Measurements from ENCODE around the gene RAB3A.
A peak's percentile ranks its signal among the peaks of the same experiment; 100 is the strongest.

- TF ChIP-seq MAX (IDR thresholded peaks at IDR 0.05) (no peak), REST (IDR thresholded peaks at IDR 0.05; ENCODE audit: low read depth) (no peak), EP300 (IDR thresholded peaks at IDR 0.05; ENCODE audit: borderline replicate concordance) (no peak), CEBPB (IDR thresholded peaks at IDR 0.05) (no peak), USF1 (IDR thresholded peaks at IDR 0.05) (no peak), TAF1 (IDR thresholded peaks at IDR 0.05; ENCODE audit: low read depth) (no peak), RAD21 (IDR thresholded peaks at IDR 0.05; ENCODE audit: low read depth) (peak; percentile 60), EGR1 (IDR thresholded peaks at IDR 0.05) (no peak), YY1 (IDR thresholded peaks at IDR 0.05; ENCODE audit: low read depth) (no peak), TEAD4 (IDR thresholded peaks at IDR 0.05) (no peak), NFIC (IDR thresholded peaks at IDR 0.05) (no peak), CREB1 (IDR thresholded peaks at IDR 0.05; ENCODE audit: low read depth) (no peak), ZBTB7A (IDR thresholded peaks at IDR 0.05; ENCODE audit: low read depth) (peak; percentile 66; the same call in 1 of the 2 replicates)
These were observed 35.7 kb downstream of the RAB3A start for GRCh38 chr19:18167975-18168645.

Measured in Ishikawa (cell line).